Bronchial epithelial cell (primary cell): Measurements from ENCODE around the gene COA4. TPM values are rescaled to one million over a fixed set of nuclear protein-coding genes. Genes with fewer than 3 reads are reported as not detected.
"Not testable (repeated sequence)": the region's sequence is repeated elsewhere in the genome, so short reads cannot be mapped to it uniquely, and the experiment has no call there.

Experiments used
- DNase-seq: peaks from one replicate; pipeline ENCODE4 v3.0.0-alpha.2; 2010; ENCODE audit warnings: low read depth
- FAIRE-seq: peaks from 2 replicates; lab custom pipeline; 2011; peaks lifted over from hg19 to GRCh38; lab: Jason Lieb, UNC
- H3K27me3 ChIP-seq: 2 replicates; pipeline ENCODE4 v1.5.1; 2011; ENCODE audit warnings: low read length; ENCODE audit not compliant: control insufficient read depth, insufficient read depth
- H3K36me3 ChIP-seq: 2 replicates; pipeline ENCODE4 v1.5.1; 2011; ENCODE audit warnings: low read length; ENCODE audit not compliant: control insufficient read depth, insufficient read depth
- H3K4me3 ChIP-seq: 2 replicates; pipeline ENCODE4 v1.5.1; 2011; ENCODE audit warnings: mild to moderate bottlenecking, low read depth, low read length, control low read depth
- total RNA-seq: library from RNA; depleted of rRNA; stranded (reverse); fragments of >200 nt; gene quantifications from 2 replicates; pipeline ENCODE4 v1.2.1, GENCODE V29; 2014
- TF ChIP-seq, protein P1 (sequence below): IDR thresholded peaks from 2 replicates; pipeline ENCODE4 v1.5.1; 2011; ENCODE audit warnings: mild to moderate bottlenecking, moderate library complexity, low read length, control low read depth, inconsistent platforms; ENCODE audit not compliant: insufficient read depth, severe bottlenecking

The COA4 gene
- total RNA-seq, 1 donor from 2014 or later = 102 TPM

- peaks cover 3% of the 10 kb centered on the region for H3K36me3 ChIP-seq
- TF ChIP-seq, protein P1, sequence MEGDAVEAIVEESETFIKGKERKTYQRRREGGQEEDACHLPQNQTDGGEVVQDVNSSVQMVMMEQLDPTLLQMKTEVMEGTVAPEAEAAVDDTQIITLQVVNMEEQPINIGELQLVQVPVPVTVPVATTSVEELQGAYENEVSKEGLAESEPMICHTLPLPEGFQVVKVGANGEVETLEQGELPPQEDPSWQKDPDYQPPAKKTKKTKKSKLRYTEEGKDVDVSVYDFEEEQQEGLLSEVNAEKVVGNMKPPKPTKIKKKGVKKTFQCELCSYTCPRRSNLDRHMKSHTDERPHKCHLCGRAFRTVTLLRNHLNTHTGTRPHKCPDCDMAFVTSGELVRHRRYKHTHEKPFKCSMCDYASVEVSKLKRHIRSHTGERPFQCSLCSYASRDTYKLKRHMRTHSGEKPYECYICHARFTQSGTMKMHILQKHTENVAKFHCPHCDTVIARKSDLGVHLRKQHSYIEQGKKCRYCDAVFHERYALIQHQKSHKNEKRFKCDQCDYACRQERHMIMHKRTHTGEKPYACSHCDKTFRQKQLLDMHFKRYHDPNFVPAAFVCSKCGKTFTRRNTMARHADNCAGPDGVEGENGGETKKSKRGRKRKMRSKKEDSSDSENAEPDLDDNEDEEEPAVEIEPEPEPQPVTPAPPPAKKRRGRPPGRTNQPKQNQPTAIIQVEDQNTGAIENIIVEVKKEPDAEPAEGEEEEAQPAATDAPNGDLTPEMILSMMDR = no peak
- DNase-seq = no peak
- H3K4me3 ChIP-seq = no peak overlapping the region
- no peaks in the 10 kb centered on the region for H3K27me3 ChIP-seq
- no peak for FAIRE-seq
These were observed 11.6 kb upstream of the COA4 start for GRCh38 chr11:73888244-73888643.

GRCh38 chr11:73883856-73884255, 7.2 kb upstream of the COA4 start:
- TF ChIP-seq, protein P1 = no peak
- DNase-seq (no peak), FAIRE-seq (no peak)
- H3K36me3 ChIP-seq = peaks cover 1% of the 10 kb centered on the region
- H3K27me3 ChIP-seq = no peaks in the 10 kb centered on the region
- H3K4me3 ChIP-seq = no peak overlapping the region

- not testable (repeated sequence) for H3K4me3 ChIP-seq, DNase-seq, H3K27me3 ChIP-seq, FAIRE-seq, H3K36me3 ChIP-seq
These were observed 3.8 kb upstream of the COA4 start for GRCh38 chr11:73880449-73880848.

DNA sequence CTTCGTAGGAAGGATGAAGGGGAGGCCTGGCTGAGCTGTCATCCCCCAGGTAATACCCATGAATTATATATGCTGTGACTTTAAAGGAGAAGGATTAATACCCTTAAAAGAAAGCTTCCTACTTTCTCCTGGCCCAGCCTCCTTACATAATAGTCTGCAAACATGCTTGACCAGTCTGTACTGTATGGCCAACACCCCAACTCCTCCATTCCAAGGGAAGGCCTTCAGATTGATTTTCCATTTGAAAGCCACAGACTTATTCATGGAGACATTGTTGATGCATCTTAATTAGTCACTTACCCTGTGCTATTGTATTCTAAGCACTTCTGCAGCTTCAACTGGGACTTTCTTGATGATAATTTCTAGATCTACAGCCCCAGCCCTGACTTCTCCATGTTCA, 2.1 kb upstream of the COA4 start:
- Histone ChIP-seq H3K36me3 (no peaks in the 10 kb centered on the region), H3K27me3 (no peaks in the 10 kb centered on the region), H3K4me3 (no peak overlapping the region)
- TF ChIP-seq, protein P1 = no peak
- no peak for FAIRE-seq
- DNase-seq = peak; percentile 30

DNA sequence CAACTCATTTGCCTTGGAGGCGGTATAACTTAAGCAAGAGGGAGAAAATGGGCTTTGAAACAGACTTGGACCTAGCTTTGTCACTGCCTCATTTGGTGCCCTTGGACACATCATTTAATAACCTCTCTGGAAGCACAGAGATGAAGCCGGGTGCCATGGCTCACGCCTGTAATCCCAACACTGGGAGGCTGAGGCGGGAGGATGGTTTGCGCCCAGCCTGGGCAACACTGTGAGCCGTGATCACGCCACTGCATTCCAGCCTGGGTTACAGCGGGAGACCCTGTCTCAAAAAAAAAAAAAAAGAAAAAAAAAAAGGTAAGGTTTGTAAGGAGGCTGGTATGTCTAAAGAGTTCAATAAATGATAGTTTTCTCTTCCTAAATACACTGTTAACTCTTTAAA, 806 bp downstream of the COA4 start:
- Histone ChIP-seq H3K4me3 (peak overlapping the region; percentile 55), H3K36me3 (peaks cover 5% of the 10 kb centered on the region), H3K27me3 (no peaks in the 10 kb centered on the region)
- no peak for DNase-seq
- TF ChIP-seq, protein P1 = no peak
- no peak for FAIRE-seq

GRCh38 chr11:73875380-73875779, 1.3 kb downstream of the COA4 start:
- Histone ChIP-seq H3K27me3 (no peaks in the 10 kb centered on the region), H3K36me3 (peaks cover 5% of the 10 kb centered on the region), H3K4me3 (peak overlapping the region; percentile 55)
- FAIRE-seq (no peak), DNase-seq (no peak)
- TF ChIP-seq, protein P1 = no peak
